Tibial nerve (tissue), 4 donors: ENCODE measurements around the gene TSPAN13. TPM values are rescaled to one million over a fixed set of nuclear protein-coding genes. Genes with fewer than 3 reads are reported as not detected.

ENCODE experiments used
- DNase-seq, 2 donors: peaks; one replicate each; pipeline ENCODE4 v3.0.0-alpha.2; 2019; ENCODE audit warnings: low spot score in 2 of 2
- H3K27ac ChIP-seq, 4 donors: fragments of 200-600 bp; sonication (generic) in 3 of 4; one replicate each; pipeline ENCODE4 v1.5.1; 2017 to 2019; ENCODE audit warnings: mild to moderate bottlenecking in 1 of 4
- H3K27me3 ChIP-seq, 2 donors: fragments of 200-600 bp; sonication (generic) in 1 of 2; one replicate each; pipeline versions ENCODE4 v1.5.1 to v1.6.0; 2017 to 2019
- H3K36me3 ChIP-seq, 3 donors: fragments of 200-600 bp; sonication (generic); one replicate each; pipeline ENCODE4 v1.5.1; 2018 to 2019
- H3K4me1 ChIP-seq, 4 donors: fragments of 200-600 bp; sonication (generic) in 3 of 4; one replicate each; pipeline ENCODE4 v1.5.1; 2017 to 2019
- H3K4me3 ChIP-seq, 4 donors: fragments of 200-600 bp; sonication (generic) in 3 of 4; one replicate each; pipeline ENCODE4 v1.5.1; 2017 to 2019; ENCODE audit warnings: mild to moderate bottlenecking in 1 of 4, moderate library complexity in 1 of 4
- H3K9me3 ChIP-seq, 4 donors: fragments of 200-600 bp; sonication (generic) in 3 of 4; one replicate each; pipeline ENCODE4 v1.5.1; 2017 to 2019
- CTCF ChIP-seq, 5 experiments: fragments of 200-600 bp in 3 of 5; fragments of 450-650 bp in 2 of 5; sonication (generic) in 3 of 5; IDR thresholded peaks; one replicate each; pipeline ENCODE4 v1.5.1; 2016 to 2019; ENCODE audit warnings: antibody characterized with exemption in 5 of 5, mild to moderate bottlenecking in 3 of 5, moderate library complexity in 2 of 5
- EP300 ChIP-seq, 2 donors: sonication (generic); formaldehyde crosslinking; IDR thresholded peaks; one replicate each; pipeline ENCODE4 v1.6.1; 2017; ENCODE audit warnings: antibody characterized with exemption in 2 of 2, mild to moderate bottlenecking in 1 of 2
- POLR2A ChIP-seq, 2 donors: fragments of 450-650 bp; IDR thresholded peaks; one replicate each; pipeline ENCODE4 v1.6.1; 2017; ENCODE audit warnings: antibody characterized with exemption in 2 of 2, mild to moderate bottlenecking in 2 of 2, moderate library complexity in 2 of 2
- WGBS, 2 donors: methylation state at CpG; one replicate each; pipeline ENCODE4 v1.1.5; 2018; 5-methylcytosine and 5-hydroxymethylcytosine counted together
- total RNA-seq, 4 donors: library from RNA; depleted of rRNA; stranded (reverse); fragments of >200 nt; gene quantifications; one replicate each; pipeline ENCODE4 v1.1.0, GENCODE V29; 2016

The TSPAN13 gene
- total RNA-seq, 4 donors from 2014 or later, result 6.9 to 11.7 (median 9.0) TPM

GRCh38 chr7:16803125-16803524 lies 49.6 kb downstream of the TSPAN13 start:
- WGBS, 2 donors, result 91 to 93% methylated on average over 4 of the region's 4 CpGs
- no peaks in the 10 kb centered on the region for H3K9me3 ChIP-seq

GRCh38 chr7:16803881-16804673 lies 50.5 kb downstream of the TSPAN13 start:
- Histone ChIP-seq H3K9me3 (no peaks in the 10 kb centered on the region), H3K36me3 (no peaks in the 10 kb centered on the region), H3K4me1 (no peaks in the 10 kb centered on the region), H3K27ac (no peak overlapping the region), H3K27me3 (no peaks in the 10 kb centered on the region), H3K4me3 (no peak overlapping the region)
- WGBS, 2 donors, result 85 to 86% methylated on average over 7 of the region's 7 CpGs
- TF ChIP-seq CTCF (IDR thresholded peaks at IDR 0.05) (no peak), EP300 (IDR thresholded peaks at IDR 0.05) (no peak), POLR2A (IDR thresholded peaks at IDR 0.05) (no peak)
- no peak for DNase-seq

More at GRCh38 chr7:16803125-16803524, 49.6 kb downstream of the TSPAN13 start:
- DNase-seq, result no peak
- H3K27ac ChIP-seq, result no peak overlapping the region
- H3K4me3 ChIP-seq, result no peak overlapping the region
- H3K4me1 ChIP-seq, result no peaks in the 10 kb centered on the region
- no peaks in the 10 kb centered on the region for H3K27me3 ChIP-seq
- TF ChIP-seq POLR2A (IDR thresholded peaks at IDR 0.05) (no peak), EP300 (IDR thresholded peaks at IDR 0.05) (no peak), CTCF (IDR thresholded peaks at IDR 0.05) (no peak)
- no peaks in the 10 kb centered on the region for H3K36me3 ChIP-seq

DNA sequence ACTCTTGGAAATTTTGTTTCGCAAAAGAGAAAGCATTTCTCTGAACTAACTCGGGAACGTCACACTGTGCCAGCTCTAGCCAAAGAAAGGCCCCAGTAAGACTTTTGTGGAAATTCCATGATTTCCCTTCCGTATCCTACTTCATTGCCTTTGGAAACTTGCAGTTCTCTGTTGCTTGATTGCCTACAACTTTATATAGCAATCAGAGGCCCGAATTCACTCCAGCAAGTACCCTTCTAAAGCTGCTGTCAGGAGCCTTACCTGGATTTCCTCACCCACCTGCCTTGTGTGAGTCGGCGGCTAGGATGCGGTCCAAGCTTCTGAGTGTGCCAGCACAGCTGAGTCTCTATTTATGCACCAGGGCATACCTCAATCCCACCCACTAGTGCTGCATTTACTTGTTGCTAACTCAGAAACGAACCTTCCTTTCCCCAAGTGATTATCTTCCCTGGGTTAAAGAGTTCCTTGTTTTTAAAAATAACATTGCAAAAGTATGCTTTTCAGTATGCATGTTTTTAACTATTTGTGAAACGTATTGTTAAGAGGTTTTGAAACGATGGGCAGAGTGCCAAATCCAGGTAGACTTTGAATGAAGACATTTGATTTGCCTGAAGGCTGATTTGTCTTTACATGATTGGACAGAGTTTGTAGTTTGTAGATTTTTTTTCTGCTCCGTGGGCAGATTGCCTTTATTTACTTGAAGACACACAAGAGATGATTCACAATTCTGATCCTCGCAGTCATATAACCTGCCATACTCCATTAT lies 51.3 kb downstream of the TSPAN13 start, which contains the start of gene AGR2:
AGR2 (minus strand) TSS at position 326 of the 766 bp plus-strand sequence. CDS start 3,203 bp downstream, outside the sequence.
- 72 to 73% methylated on average over 13 of the region's 13 CpGs for WGBS, 2 donors
- H3K4me3 ChIP-seq, result no peak within 1 kb of the TSS
- no peaks in the 10 kb centered on the region for H3K4me1 ChIP-seq
- no peaks in the 10 kb centered on the region for H3K27me3 ChIP-seq
- TF ChIP-seq EP300 (IDR thresholded peaks at IDR 0.05), result no peak
- TF ChIP-seq POLR2A (IDR thresholded peaks at IDR 0.05), result no peak
- no peak for TF ChIP-seq CTCF (IDR thresholded peaks at IDR 0.05)
- H3K27ac ChIP-seq, result no peak within 1 kb of the TSS
- H3K9me3 ChIP-seq, result no peaks in the 10 kb centered on the region
- H3K36me3 ChIP-seq, result no peaks in the 10 kb centered on the region
- DNase-seq, result no peak

- TF ChIP-seq EP300 (IDR thresholded peaks at IDR 0.05), result no peak
- no peak for TF ChIP-seq POLR2A (IDR thresholded peaks at IDR 0.05)
- no peak for TF ChIP-seq CTCF (IDR thresholded peaks at IDR 0.05)
- Histone ChIP-seq H3K27me3 (no peaks in the 10 kb centered on the region), H3K4me3 (no peak overlapping the region), H3K9me3 (no peaks in the 10 kb centered on the region), H3K4me1 (no peaks in the 10 kb centered on the region), H3K36me3 (no peaks in the 10 kb centered on the region), H3K27ac (no peak overlapping the region)
- DNase-seq, result no peak
- 70 to 83% methylated on average over 3 of the region's 3 CpGs for WGBS, 2 donors
Measured at GRCh38 chr7:16805441-16805840, 51.9 kb downstream of the TSPAN13 start.

DNA sequence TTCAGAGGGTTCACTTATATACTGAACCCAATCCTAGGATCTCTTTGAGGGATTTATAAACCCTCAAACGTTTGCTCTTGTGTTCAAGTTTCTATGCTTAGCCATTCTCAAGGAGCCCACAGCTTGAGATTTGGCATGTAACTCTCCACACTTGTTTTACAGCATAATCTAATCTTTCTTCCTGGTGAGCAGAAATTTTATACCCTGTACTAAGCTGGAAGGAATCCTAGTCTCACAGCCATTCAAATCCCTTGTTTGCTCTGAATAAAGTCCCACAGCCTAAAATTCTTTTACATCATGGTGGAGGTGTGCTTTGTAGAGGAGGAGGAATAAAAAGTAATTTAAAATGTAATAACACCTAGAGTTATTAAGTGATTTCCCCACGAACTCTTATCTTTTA lies 56.6 kb downstream of the TSPAN13 start:
- WGBS, 2 donors, result 66 to 76% methylated on average over 2 of the region's 2 CpGs
- DNase-seq, result no peak
- no peaks in the 10 kb centered on the region for H3K9me3 ChIP-seq
- H3K36me3 ChIP-seq, result no peaks in the 10 kb centered on the region
- no peak overlapping the region for H3K27ac ChIP-seq
- TF ChIP-seq EP300 (IDR thresholded peaks at IDR 0.05) (no peak), POLR2A (IDR thresholded peaks at IDR 0.05) (no peak), CTCF (IDR thresholded peaks at IDR 0.05) (no peak)
- H3K27me3 ChIP-seq, result no peaks in the 10 kb centered on the region
- H3K4me3 ChIP-seq, result no peak overlapping the region
- H3K4me1 ChIP-seq, result peaks cover 0 to 19% (median 2%) of the 10 kb centered on the region in 4 donors
